ENCODE data around the gene BCL2L14.

BCL2L14 gene

DNA sequence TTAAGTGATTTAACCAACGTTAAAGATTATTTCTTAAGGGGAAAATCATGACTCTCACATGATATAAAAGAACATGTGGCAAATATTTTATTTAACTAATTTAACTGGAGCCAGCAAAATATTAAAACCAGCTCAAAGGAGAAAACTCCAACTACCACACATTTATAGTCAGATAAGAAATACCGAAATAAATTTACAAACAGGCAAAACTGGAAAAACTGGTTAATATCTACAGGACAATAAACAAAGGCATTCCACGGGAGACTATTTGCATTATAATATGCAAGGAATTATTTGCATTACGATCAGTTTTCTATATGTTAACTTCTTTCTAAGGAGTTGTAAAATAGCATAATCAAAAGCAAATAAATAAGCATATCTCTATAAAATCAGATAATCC is 13.8 kb upstream of the BCL2L14 start:
- DNase-seq (ENCODE audit: low read depth in 2 of 2), result no peak

GRCh38 chr12:12064596-12064995 is 6.1 kb upstream of the BCL2L14 start:
- DNase-seq (ENCODE audit: low read depth in 2 of 2), result no peak

DNA sequence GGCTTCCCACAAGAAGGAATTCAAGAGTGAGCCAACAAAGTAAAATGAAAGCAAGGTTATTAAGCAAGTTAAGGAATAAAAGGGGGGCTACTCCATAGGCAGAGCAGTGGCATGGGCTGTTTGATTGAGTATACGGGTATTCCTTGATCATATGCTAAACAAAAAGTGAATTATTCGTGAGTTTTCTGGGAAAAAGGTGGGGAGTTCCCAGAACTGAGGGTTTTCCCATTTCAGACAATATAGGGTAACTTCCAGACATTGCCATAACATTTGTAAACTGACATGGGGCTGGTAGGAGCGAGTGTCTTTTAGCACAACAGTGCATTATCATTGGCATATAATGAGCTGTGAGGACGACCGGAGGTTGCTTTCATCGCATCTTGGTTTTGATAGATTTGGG is 2.0 kb upstream of the BCL2L14 start:
- no peak for DNase-seq (ENCODE audit: low read depth in 2 of 2)

DNA sequence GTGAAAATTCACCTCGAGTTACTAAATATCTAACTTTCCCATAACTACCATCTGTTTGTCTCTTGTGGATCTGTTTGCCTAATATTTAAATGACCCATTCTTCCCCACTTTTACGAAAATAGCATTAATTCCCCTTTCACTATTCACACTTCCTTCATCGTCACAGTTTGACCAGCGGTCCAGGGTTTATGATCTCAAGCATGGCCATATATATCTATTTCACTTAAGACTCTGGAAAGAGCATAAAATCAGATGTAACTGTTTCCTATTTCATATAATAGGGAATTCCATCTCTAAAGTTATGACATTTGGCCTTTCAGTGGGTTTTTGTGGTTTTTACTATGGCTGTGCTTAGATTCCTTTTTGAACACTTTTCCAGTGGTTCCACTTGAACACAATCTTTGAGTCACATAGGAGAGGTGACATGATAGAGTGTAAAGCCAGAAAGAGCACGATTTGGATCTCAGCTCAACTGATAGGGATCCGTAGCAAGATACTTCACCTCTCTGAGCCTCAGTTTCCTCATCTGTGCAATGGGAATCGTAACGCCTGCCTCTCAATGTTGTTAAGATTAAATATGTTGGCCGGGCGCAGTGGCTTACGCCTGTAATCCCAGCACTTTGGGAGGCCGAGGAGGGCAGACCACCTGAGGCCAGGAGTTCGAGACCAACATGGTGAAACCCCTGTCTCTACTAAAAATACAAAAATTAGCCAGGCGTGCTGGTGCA is 754 bp upstream of the BCL2L14 start:
- DNase-seq (ENCODE audit: low read depth in 2 of 2), result no peak

DNA sequence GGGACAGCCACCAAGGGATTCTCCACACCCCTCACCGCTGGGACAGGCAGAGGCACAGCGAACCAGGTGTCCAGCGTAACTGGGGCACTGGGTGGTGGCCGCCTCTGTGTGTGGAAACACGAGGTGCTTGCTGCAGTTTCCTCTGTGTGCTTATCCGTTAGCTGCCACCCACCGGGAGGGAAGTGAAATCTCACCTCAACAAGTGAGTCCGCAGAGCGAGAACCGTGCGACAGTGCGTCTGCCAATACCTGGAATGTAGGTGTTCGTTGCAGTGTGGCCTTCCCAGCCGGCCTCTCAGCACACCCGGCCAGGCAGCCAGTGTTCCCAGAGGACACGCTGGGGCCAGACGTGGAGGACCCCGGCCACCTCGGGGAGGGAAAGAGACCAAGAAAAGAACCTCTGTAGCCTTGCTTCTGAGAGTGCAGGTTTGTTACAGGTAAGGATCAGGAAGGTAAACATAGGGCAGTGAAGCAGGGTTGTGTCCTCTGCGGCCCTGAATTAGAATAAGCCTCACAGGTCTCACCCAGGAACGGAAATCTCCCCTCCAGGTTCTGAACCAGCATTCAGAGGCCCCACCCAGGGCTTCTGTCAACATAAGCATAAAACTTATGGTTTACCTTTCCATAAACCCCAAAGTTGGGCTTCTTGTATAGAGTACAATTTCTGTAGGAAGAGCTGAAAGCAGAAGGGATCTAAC is 1.5 kb downstream of the BCL2L14 start:
- peak in 1 of 2 donors; percentile 6 for DNase-seq (ENCODE audit: low read depth in 2 of 2)

- no peak for DNase-seq (ENCODE audit: low read depth in 2 of 2)
Measured at GRCh38 chr12:12079291-12079690, 8.6 kb downstream of the BCL2L14 start.

GRCh38 chr12:12081836-12082497 is 11.2 kb downstream of the BCL2L14 start:
- DNase-seq (ENCODE audit: low read depth in 2 of 2), result no peak

DNA sequence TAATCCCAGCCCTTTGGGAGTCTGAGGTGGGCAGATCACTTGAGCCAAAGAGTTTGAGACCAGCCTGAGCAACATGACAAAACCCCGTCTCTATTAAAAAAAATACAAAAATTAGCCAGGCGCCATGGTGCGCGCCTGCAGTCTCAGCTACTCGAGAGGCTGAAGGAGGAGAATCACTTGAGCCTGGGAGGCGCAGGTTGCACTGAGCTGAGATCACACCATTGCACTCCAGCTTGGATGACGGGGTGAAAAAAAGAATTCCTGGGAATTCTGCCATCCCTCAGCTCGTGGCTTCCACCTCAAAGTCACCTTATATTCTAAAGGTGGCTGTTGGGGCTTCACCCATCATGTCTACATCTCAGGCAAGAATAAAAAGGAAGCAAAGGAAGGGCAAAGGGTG is 12.9 kb downstream of the BCL2L14 start:
- no peak for DNase-seq (ENCODE audit: low read depth in 2 of 2)

DNA sequence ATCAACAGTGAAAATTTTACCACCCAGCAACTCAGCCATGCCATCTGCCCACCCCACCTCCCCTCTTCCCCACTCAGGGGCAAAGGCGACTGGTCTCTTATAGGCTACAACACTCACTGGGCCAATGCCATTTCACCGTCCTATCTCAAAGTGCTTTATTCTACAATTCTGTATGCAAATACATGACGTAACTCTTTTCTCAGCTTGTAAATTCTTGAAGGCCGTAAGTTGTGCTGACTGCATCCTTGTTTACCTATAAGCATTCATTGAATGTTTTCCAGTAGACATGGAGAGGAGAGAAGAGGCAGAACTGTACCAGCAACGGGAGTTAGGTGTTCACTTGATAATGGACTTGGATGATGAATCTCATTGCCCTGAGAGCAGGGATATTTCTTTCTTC is 15.6 kb downstream of the BCL2L14 start:
- no peak for DNase-seq (ENCODE audit: low read depth in 2 of 2)

GRCh38 chr12:12086973-12087692 is 16.4 kb downstream of the BCL2L14 start:
- DNase-seq (ENCODE audit: low read depth in 2 of 2), result no peak

GRCh38 chr12:12087693-12088034 is 16.9 kb downstream of the BCL2L14 start:
- DNase-seq (ENCODE audit: low read depth in 2 of 2), result no peak

DNA sequence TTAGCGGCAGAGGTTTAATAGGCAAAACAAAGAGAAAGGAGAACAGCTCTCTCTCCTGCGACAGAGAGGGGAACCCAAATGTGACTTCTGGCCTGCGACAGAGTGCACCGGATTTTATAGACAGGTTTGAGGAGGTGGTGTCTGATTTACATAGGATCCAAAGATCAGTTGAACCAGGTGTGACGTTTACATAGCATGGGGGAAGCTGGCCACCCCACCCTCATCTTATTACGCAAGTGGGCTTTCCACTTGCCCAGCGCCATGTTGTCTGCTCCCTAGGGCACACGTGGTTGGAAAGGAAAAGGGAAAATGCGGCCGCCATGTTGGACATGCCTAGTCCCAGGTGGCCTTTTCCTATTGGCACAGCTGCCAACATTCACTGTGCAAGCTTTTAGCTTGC is 17.4 kb downstream of the BCL2L14 start:
- DNase-seq (ENCODE audit: low read depth in 2 of 2), result no peak

GRCh38 chr12:12088761-12089160 is 18.0 kb downstream of the BCL2L14 start:
- DNase-seq (ENCODE audit: low read depth in 2 of 2), result no peak

DNA sequence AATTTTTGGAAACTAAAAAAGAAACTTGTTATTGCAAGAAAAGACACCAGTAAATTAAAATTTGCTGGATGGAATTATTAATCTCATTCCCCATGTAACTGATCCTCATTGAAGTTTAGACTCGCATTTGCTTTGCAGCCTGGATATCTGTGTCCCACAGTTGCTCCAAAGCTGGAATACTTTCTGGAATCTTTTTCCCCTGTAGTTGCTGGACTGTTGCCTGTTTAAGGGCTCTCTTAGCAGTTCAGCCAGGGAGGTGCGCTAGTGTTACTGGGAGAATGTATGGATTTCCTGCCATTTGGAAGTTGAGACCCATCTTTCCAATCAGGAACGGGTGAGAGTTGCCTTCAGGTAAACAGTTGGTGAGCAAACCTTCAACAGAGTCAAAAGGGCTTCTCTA is 20.3 kb downstream of the BCL2L14 start:
- DNase-seq (ENCODE audit: low read depth in 2 of 2), result no peak

DNA sequence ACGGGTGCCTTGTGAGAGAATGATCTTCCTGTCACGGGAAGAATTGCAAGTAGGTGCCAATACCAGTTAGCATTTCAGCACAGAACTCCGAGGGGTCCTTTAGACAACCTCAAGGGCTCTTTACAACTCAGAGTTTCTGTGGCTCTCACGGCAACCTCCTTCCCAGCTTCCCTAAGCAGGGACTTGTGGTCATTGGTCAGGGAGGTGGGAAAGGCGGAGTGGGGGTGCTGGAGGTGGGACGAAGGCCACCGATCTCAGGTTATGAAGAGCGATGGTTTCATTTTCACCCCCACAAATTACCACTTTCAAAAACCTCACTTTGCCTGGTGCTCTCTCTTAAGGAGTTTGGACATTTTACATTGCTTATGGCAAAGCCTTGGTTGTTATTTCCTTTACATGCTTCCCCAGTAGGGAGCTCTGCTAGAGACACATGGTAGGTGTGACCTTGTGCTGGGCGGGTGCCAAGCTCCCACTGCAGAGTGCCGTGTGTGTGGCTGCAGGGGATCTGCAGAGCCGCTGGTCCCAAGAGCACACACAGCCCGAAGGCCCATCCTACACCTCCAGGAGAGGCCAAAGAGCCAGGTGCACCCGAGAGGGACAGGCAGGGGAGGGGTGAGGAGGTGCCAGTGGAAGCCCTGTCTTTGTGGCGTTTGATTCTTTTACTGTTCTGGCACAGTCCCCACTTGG is 21.4 kb downstream of the BCL2L14 start:
- DNase-seq (ENCODE audit: low read depth in 2 of 2), result no peak

GRCh38 chr12:12094481-12094880 is 23.7 kb downstream of the BCL2L14 start:
- DNase-seq (ENCODE audit: low read depth in 2 of 2), result no peak

GRCh38 chr12:12095021-12095420 is 24.3 kb downstream of the BCL2L14 start:
- no peak for DNase-seq (ENCODE audit: low read depth in 2 of 2)

DNA sequence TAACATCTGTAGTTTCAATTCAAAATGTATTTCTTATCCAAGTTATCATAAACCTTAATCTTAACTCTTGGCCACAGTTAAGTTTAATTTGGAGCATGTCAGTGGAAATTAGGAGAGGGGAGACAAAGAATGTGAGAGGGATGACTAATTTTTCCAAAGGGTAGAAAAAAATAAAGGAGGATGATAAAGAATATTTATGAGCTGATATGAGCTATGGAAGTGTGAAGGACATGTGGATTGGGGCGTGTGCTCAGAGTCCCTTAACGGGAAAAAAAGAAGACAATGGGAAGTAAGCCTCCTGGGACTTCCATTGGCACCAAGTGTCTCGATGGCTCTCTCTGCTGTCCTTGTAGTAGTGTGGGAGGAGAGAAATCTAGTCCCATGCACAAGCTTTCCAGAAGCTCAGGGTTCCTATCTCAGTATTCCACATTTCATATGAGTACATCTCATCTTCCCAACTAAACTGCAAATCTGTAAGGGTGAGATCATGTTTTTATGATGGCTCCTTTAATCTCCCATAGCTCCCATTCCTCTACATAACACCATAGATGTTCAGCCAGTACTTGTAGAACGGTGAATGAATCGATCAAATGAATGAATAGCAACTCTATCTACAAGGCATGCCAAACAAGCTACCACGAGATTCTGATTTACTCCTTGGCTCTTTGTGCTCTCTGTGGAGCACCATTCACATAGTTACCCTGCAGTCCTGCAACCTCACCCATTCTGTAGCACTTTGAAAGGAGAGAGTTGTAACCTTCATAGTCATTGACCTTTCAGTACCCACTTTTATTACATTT is 27.4 kb downstream of the BCL2L14 start:
- DNase-seq (ENCODE audit: low read depth in 2 of 2), result no peak

DNA sequence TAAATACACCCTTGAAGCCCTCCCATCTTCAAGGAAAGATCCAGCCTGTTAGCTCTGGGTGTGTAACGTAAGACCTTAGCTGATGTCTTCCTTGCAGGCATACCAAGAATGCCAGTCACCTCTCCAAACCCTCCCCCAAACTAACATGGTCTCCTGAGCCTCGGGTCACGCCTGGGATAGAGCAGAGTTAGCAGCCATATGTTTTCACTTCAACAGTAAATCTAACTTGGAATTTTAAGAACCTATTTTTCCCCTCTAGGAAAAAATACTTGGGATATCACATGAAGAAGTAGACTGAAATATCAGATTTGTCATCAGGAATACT is 27.9 kb downstream of the BCL2L14 start:
- DNase-seq (ENCODE audit: low read depth in 2 of 2), result no peak

DNA sequence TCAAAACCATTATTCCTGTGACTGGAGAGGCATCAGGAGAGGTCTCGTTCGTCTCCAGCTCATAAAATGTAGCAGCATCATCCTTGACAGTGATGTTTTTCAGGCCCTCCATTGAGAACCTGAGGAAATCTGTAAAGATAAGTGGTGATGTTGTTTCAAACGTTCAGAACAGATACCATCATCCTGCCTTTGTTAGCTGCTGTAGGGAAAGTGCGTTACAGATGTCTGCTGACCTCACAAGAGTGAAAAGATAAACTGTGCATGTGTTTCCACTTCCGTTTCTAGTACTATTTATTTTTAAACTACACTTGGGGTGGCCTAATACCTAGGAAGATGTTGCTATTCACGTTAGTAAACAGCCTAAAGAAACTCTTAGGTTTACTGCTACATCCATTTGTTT is 28.4 kb downstream of the BCL2L14 start:
- no peak for DNase-seq (ENCODE audit: low read depth in 2 of 2)

DNA sequence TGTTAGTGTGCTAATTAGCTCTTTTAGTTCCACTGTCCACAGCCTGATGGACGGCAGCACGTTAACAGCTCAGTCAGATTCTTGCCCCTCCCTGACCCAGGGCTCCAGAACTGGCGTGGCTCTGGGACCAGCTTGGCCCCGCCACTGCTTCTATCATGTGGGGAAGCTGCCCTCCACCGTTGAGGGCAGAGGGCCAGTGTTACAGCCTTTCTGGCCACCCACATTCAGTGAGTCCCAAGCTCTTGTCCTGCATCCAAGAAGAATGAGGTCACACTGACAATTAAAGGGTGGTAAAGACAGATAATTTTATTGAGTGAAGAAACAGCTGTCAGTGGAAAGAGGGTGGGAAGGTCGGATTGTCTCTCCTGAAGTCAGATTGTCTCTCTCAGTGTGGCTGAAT is 36.9 kb downstream of the BCL2L14 start:
- no peak for DNase-seq (ENCODE audit: low read depth in 2 of 2)

Data from stimulated activated CD4-positive, alpha-beta T cell treated with anti-CD3 and anti-CD28 coated beads, Interleukin-4, amount 100 ng/mL, for 48 hours (primary cell).